T47D (cell line): ENCODE data around the gene GALNT2.

Experiments used
- DNase-seq, 2 experiments: peaks; one replicate each; pipeline versions ENCODE4 v3.0.0 to v3.0.0-alpha.2; 2011 to 2012; ENCODE audit warnings: low read depth in 1 of 2, low spot score in 1 of 2
- JUND ChIP-seq: IDR thresholded peaks from 2 replicates; pipeline ENCODE4 v1.6.1; 2012; ENCODE audit warnings: low read depth
- in situ Hi-C: cut with HindIII; loops from 2 replicates; pipeline ENCODE4 v1.10.0; 2016; ENCODE audit warnings: low sequenced_read_pairs, low pct_unique_long_range_greater_than_20kb

Gene GALNT2

DNA sequence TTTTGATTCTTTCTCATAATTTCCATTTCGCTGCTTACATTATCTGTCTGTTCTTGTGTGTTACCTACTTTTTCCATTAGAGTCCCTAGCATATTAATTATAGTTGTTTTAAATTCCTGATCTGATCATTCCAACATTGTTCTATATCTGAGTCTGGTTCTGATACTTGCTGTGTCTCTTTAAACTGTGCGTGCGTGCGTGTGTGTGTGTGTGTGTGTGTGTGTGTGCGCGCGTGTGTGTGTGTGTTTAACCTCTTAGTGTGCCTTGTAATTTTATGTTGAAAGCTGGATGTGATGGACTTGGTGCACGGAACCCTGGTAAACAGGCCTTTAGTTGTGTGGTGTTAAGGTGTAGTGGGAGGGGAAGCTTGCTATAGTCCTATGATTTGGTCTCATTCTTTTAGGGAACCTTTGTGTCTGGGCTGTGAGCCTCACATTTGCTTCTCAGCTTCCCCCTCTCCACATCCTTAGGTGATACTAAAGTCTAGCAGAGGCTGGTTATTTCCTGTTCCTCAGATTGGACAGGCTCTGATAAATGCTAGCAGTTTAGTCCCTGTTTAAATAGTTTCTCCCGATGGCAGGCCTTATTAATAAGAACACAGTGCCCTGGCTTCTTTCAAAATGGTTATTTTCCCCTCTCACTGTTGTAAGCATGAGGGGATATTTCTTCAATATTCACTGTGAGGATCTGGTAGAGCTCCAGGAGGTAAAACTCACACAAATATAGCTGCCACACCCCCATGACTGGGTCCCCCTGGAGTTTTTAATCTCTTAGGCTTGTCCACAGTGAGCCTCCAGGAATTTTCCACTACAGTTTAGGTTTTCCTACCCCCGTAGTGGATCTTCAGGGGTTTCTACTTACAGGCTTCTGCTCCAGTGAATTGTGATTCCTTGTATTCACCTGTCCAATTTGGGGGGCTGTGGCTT, 118.3 kb downstream of the GALNT2 start:
- peak in 1 of 2 experiments; percentile 46 for DNase-seq
- TF ChIP-seq JUND, result no peak
- in situ Hi-C loops, result no loop called here

DNA sequence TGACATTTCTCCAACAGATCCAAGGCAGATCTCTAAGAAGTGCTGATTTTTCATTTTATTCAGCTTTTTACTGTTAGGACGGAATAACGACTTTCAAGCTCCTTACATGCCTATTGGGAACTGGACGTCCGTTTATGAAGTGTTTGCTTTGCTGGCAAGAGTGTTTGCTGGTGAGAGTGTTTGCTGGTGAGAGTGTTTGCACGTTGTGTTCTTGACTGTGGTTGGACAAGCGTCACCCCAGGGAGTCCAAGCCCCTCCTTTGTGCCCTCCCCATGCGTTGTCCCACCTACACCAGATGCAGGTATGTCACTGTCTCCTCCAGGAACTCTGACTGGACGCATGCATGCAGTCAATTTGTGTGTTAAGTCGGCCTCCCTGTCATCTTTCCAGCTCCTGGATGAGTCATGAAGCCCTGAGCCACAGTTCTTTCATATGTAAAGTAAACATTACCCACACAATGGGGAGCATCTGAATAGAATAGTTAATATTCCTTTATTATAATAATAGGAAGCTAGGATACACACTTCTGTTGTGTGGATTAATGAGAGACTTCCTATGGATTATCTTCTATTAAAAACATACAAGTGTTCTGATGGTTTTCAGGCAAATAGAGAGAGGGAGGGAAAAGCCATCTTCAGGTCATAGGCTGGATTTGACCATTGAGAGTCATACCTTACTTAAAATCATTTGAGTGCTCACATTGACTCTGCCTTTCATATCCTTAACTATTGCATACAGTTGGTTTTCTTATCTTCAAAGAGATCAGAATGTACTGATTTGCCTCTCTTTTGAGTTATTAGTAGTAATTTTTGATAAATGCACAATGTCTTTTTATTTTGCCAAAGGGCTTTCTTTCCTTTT, 119.2 kb downstream of the GALNT2 start:
- in situ Hi-C loops, result no loop called here

GRCh38 chr1:230186874-230187273, 119.8 kb downstream of the GALNT2 start:
- in situ Hi-C loops, result no loop called here
- no peak for TF ChIP-seq JUND
- no peak for DNase-seq

More for the DNA sequence above, 119.2 kb downstream of the GALNT2 start:
- no peak for TF ChIP-seq JUND
- peak; percentile 72 to 97 for DNase-seq

DNA sequence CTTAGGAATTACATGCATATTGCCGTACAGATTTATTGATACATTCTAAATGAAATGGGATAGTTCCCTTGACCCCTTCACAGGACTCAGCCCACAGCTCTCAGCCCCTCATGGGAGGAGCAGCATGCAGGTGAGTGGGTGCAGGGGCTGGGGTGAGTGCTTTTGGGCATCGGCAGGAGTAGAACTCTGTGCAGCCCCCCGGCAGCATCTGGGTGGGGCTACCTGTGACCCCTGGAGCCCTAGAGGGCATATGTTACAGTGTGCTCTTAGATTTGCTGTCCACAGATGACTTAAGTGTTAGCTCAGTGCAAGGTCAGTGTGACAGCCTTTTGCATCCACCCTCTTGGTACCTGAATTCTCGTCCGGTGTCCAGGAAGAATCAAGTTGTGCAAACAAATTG, 120.3 kb downstream of the GALNT2 start:
- no peak for TF ChIP-seq JUND
- no peak for DNase-seq
- in situ Hi-C loops, result no loop called here

DNA sequence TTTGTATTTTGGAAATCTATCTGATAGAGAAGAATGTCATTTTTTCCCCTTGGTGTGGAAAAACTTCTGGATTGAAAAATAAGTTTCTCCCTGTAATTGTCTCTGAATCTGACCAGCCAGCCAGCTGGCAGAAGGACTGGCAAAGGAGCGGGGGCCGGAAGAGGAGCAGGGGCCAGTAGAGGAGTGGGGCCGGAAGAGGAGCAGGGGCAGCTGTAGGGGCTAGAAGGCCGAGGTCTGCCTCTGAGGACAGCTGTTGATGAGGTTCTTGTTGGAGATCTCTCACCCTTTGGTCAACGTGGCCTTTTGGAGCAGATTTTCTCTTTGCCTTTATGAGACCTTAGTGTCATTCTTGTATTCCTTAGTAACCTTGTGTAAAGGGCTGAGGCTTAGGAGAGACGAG, 121.8 kb downstream of the GALNT2 start:
- no peak for TF ChIP-seq JUND
- no peak for DNase-seq
- in situ Hi-C loops, result no loop called here

- no peak for TF ChIP-seq JUND
- DNase-seq, result no peak
These were observed 122.3 kb downstream of the GALNT2 start for GRCh38 chr1:230189341-230189740.

GRCh38 chr1:230189824-230190223, 122.8 kb downstream of the GALNT2 start:
- in situ Hi-C loops, result no loop called here
- TF ChIP-seq JUND, result no peak
- no peak for DNase-seq

More at GRCh38 chr1:230189341-230189740, 122.3 kb downstream of the GALNT2 start:
- in situ Hi-C loops, result no loop called here

GRCh38 chr1:230191079-230191804, 124.2 kb downstream of the GALNT2 start:
- no peak for TF ChIP-seq JUND
- in situ Hi-C loops, result no loop called here
- DNase-seq, result no peak

- no peak for TF ChIP-seq JUND
- in situ Hi-C loops, result no loop called here
These were observed 124.8 kb downstream of the GALNT2 start for GRCh38 chr1:230191855-230192254.

GRCh38 chr1:230194525-230194924, 127.5 kb downstream of the GALNT2 start:
- in situ Hi-C loops, result no loop called here
- TF ChIP-seq JUND, result no peak
- DNase-seq, result no peak

More at GRCh38 chr1:230191855-230192254, 124.8 kb downstream of the GALNT2 start:
- no peak for DNase-seq

DNA sequence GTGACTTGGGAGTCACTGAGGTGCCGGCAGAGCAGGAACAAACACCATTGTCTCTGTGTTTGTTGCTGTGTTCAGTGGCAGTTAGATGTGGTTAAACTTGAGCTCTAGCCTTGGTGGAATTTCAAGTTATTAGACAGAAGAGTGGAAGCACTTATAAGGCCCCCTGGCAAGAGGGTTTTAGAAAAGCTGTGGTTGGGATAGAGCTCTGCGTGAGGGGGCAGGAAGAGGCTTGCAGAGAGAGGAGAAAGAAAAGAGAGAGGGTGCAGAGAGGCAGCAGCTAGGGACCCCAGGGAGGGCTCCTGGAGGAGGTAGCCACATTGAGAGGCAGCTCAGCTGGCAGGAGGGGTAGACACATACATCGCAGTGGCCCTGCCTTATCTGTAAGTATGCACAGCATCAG, 128.2 kb downstream of the GALNT2 start:
- no peak for DNase-seq

DNA sequence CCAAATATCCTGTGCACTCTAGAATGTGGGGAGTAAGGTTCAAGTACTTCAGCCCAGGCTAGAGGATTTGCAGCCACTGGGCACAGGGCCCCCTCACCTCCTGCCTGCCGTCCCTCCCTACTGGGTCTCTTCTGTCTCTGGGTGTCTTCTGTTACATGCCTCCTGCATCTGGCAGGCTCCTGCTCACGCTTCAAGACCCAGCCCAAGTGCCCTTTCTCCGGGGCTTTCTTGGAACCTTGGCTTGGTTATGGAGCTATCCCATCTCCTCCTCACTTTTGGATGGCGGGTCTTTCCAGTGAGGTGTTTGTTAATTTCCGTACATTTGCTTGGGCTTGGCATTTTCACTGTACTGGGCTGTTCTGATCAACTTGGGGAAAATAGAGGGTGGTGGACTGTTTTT, 129.0 kb downstream of the GALNT2 start:
- in situ Hi-C loops, result no loop called here
- DNase-seq, result no peak
- TF ChIP-seq JUND, result no peak

More for the DNA sequence above, 128.2 kb downstream of the GALNT2 start:
- TF ChIP-seq JUND, result no peak
- in situ Hi-C loops, result no loop called here
